Progenitor cell of endocrine pancreas (in vitro differentiated cells): ENCODE measurements around the gene MERTK. TPM values are rescaled to one million over a fixed set of nuclear protein-coding genes. Genes with fewer than 3 reads are reported as not detected.

Experiments used
- DNase-seq: peaks from one replicate; pipeline ENCODE4 v3.0.0; 2021; ENCODE audit warnings: low spot score; ENCODE audit not compliant: unreplicated experiment
- H3K27ac Mint-ChIP-seq: 2 replicates; pipeline ENCODE4 v1.8.0; 2021; ENCODE audit warnings: mild to moderate bottlenecking, moderate library complexity, mixed read lengths
- H3K27me3 Mint-ChIP-seq: 2 replicates; pipeline ENCODE4 v1.8.0; 2021; ENCODE audit warnings: mixed read lengths
- H3K36me3 Mint-ChIP-seq: 2 replicates; pipeline ENCODE4 v1.8.0; 2022; ENCODE audit warnings: mixed read lengths; ENCODE audit not compliant: insufficient read depth
- H3K4me1 Mint-ChIP-seq: 2 replicates; pipeline ENCODE4 v1.8.0; 2021; ENCODE audit warnings: low read depth, mixed read lengths
- H3K4me3 Mint-ChIP-seq: 2 replicates; pipeline ENCODE4 v1.8.0; 2021; ENCODE audit warnings: low read depth, mild to moderate bottlenecking, moderate library complexity, mixed read lengths
- H3K9me3 Mint-ChIP-seq: 2 replicates; pipeline ENCODE4 v1.8.0; 2021; ENCODE audit warnings: low read depth, mixed read lengths
- total RNA-seq: library from RNA; stranded (reverse); gene quantifications from 2 replicates; pipeline ENCODE4 v1.2.1, GENCODE V29; 2021
- TF ChIP-seq, protein P1 (sequence below): fragments of 200-600 bp; sonication (generic); IDR thresholded peaks from one replicate; pipeline ENCODE4 v1.5.0; 2021; ENCODE audit warnings: antibody characterized with exemption, mild to moderate bottlenecking; ENCODE audit not compliant: unreplicated experiment

The MERTK gene
- total RNA-seq, 1 donor from 2014 or later = 20.1 TPM

DNA sequence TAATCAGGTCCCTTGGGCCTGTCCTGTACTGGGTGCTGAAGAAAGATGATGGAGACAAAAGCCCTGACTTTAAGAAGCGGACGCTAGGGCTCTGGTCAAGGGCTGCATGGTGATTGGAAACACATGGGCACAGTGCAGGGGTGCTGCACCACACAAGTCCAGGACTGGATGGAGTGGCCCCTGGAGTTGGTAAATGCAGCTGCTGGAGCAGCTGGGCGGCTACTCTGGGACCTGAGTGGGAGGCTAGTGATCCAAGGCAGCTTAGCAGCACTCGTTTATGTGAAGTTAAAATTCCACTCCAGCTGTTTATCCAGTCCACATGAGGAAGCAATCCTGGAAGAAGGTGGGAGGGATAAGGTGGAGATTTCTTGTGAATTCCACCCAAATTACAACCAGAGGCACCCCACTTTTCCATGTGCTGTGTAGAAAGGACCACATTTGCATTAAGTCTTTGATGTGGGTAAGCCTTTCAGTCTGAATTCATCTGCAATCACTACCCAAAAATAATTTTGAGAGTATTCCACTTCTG, 24.9 kb downstream of the MERTK start:
- H3K36me3 Mint-ChIP-seq = peaks cover 9% of the 10 kb centered on the region
- TF ChIP-seq, protein P1, sequence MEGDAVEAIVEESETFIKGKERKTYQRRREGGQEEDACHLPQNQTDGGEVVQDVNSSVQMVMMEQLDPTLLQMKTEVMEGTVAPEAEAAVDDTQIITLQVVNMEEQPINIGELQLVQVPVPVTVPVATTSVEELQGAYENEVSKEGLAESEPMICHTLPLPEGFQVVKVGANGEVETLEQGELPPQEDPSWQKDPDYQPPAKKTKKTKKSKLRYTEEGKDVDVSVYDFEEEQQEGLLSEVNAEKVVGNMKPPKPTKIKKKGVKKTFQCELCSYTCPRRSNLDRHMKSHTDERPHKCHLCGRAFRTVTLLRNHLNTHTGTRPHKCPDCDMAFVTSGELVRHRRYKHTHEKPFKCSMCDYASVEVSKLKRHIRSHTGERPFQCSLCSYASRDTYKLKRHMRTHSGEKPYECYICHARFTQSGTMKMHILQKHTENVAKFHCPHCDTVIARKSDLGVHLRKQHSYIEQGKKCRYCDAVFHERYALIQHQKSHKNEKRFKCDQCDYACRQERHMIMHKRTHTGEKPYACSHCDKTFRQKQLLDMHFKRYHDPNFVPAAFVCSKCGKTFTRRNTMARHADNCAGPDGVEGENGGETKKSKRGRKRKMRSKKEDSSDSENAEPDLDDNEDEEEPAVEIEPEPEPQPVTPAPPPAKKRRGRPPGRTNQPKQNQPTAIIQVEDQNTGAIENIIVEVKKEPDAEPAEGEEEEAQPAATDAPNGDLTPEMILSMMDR = no peak
- no peak overlapping the region for H3K4me3 Mint-ChIP-seq
- peak overlapping the region; percentile 23 for H3K27ac Mint-ChIP-seq
- no peaks in the 10 kb centered on the region for H3K9me3 Mint-ChIP-seq
- H3K27me3 Mint-ChIP-seq = no peaks in the 10 kb centered on the region
- H3K4me1 Mint-ChIP-seq = peaks cover 33% of the 10 kb centered on the region
- no peak for DNase-seq

DNA sequence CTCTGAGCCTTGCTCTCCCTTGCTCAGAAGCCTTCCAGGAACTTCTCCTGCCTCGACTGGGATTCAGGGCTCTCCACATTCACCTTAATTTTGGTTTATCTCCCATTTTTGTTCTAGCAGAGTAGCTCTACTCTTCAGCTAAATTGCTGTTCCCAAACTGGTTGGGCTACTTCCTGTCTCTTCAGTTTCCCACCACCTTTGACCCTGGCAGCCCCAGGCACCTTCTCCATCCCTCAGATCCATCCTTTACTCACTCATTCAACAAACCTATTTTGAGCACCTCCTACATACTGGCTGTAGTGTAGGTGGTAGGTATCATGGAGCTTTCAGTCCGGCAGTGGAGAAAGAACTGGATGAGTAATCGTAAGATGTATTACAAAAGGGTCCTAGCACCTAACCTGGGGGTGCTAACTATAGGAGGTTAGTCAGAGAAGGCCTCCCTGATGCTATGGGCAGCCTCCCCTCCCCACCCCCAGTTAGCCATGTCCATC, 26.3 kb downstream of the MERTK start:
- no peak overlapping the region for H3K27ac Mint-ChIP-seq
- H3K4me1 Mint-ChIP-seq = peaks cover 22% of the 10 kb centered on the region
- peaks cover 12% of the 10 kb centered on the region for H3K36me3 Mint-ChIP-seq
- no peak for DNase-seq
- H3K27me3 Mint-ChIP-seq = no peaks in the 10 kb centered on the region
- H3K4me3 Mint-ChIP-seq = no peak overlapping the region
- TF ChIP-seq, protein P1 = no peak
- no peaks in the 10 kb centered on the region for H3K9me3 Mint-ChIP-seq

DNA sequence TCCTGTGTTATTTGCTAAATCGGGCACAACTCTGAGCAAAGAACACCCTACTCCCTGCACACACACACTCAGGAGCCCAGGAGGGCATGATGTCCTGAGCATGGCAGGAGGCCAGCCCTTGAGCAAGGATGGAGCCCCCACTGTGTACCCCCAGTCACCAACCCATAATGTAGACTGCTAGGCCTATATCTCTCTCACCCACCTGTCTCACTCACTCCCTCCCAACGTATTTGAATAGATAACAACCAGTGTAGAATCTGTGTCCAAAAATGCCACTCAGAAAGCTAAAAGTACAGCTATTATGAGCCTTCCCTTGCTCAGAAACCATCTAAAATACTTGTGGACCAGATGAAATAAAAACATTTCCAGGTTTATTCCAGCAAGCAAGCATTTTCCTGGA, 29.3 kb downstream of the MERTK start:
- TF ChIP-seq, protein P1 = no peak
- DNase-seq = no peak
- Mint-ChIP-seq H3K36me3 (peaks cover 31% of the 10 kb centered on the region), H3K27me3 (no peaks in the 10 kb centered on the region), H3K9me3 (peaks cover 5% of the 10 kb centered on the region), H3K27ac (no peak overlapping the region), H3K4me1 (peaks cover 10% of the 10 kb centered on the region), H3K4me3 (no peak overlapping the region)

DNA sequence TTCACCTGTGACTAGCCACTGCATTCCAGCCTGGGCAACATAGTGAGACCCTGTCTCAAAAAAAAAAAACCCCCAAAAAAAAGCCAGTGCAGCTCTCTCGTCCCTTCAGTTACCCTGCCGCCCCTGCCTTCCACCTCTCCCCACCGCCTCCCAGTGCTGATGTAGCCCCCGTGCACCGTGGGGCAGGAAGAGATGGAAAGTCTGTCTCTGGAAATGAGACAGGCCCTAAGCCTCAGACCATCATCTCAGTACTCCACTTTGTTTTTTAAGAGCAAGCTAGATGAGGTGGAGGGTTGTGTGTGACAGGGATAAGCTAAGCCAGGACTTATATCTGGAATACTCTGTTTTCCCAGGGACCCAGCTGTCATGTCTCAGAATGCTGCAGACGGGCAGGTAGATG, 32.0 kb downstream of the MERTK start:
- Mint-ChIP-seq H3K9me3 (peaks cover 9% of the 10 kb centered on the region), H3K27me3 (no peaks in the 10 kb centered on the region), H3K4me3 (no peak overlapping the region), H3K4me1 (peaks cover 3% of the 10 kb centered on the region), H3K27ac (no peak overlapping the region), H3K36me3 (peaks cover 47% of the 10 kb centered on the region)
- no peak for DNase-seq
- TF ChIP-seq, protein P1 = no peak

DNA sequence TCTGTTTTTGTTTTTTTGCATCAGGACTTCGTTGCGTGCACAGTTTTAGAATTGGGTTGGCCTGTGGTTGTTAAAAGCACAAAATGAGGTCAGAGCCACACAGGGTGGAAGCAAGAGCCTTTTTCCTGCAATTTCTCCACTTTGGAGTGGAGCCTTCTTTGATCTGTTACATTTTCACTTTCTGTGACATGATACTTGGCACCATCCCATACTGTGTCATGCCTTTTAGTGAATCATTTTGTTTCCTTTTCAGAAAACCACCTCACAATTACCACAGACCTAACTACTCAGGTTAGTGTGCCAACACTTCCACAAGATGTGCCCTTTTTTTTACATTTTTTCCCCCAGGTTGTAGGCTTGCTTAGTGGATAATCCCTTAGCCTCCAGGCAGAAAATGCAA, 32.5 kb downstream of the MERTK start:
- Mint-ChIP-seq H3K9me3 (peaks cover 9% of the 10 kb centered on the region), H3K27ac (no peak overlapping the region), H3K4me1 (peaks cover 3% of the 10 kb centered on the region), H3K27me3 (no peaks in the 10 kb centered on the region), H3K4me3 (no peak overlapping the region), H3K36me3 (peaks cover 47% of the 10 kb centered on the region)
- no peak for DNase-seq
- TF ChIP-seq, protein P1 = no peak
